Activated CD8-positive, alpha-beta memory T cell treated with anti-CD3 and anti-CD28 coated beads, Interleukin-2, amount 50 U/mL, for 24 hours (primary cell): ENCODE results near the gene SPATA13.

Source experiments
- DNase-seq: peaks from one replicate; pipeline ENCODE4 v3.0.0-alpha.2; 2020; ENCODE audit errors: extremely low read depth

The SPATA13 gene

DNA sequence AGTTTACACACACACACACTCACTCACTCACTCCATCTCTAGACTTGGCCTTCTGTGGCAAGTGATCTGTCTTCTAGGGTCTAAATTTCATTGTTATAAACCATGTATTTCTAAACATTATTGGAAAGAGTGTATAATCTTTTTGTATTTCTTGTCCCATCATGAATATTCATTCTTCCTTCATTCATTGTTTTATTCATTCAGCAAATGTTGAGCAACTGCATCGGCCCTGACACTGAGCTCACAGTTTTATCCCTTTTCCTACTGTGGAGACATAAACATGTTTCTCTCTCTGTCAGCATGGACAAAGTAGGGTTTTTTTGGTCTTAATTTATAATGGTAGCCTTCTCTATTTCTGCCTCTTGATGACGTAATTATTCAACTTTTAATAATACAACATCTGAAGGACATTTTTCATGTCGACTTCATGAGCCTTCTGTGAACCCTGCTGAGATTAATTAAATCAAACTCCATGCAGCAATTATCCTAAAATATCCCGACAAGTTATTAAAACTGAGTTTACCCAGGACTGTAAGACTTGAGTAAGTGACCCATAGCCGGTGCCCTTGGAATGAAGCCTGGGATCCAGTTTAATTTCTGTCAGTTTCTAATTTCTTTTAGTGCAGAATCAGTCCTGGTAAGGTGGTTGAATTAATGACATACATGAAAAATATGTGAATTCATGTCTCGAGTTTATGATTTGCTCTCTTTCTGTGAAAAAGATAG is 7.3 kb downstream of the SPATA13 start:
- no peak for DNase-seq

DNA sequence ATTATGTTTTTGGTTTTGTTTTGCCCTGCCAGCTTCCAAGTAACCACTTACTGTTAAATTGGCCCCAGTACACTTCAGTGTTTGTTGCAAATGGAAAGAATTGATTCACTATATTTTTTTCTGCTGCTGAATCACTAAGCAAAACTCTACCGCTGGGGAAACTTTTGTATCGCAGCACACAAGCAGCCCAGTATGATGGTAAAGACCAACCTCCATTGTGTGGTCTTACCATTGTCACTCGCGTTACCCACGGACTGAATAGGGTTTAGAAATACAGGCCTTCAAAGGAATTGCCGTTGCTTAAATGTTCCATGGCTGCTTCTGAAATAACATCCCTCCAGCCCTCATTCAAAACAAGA is 7.9 kb downstream of the SPATA13 start:
- no peak for DNase-seq

DNA sequence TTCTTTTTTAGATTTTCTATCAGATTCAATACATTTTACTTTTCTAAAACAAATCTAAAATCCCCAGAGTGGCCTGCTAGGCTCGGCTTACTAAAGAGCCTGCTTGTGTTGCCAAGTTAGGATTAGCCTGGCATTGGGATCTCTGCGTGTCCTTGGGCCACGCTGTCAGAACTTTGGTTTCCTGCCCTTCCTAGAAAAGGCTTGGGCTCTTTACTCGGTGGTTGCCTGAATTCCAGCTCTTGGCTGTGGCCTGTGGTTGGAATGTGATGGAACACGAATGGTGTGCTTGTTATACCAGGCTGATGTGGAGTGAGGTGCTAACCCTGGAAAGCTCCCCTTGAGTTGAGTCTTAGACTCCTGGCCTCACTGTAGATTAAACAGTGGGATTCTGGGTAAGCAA is 8.5 kb downstream of the SPATA13 start:
- no peak for DNase-seq

DNA sequence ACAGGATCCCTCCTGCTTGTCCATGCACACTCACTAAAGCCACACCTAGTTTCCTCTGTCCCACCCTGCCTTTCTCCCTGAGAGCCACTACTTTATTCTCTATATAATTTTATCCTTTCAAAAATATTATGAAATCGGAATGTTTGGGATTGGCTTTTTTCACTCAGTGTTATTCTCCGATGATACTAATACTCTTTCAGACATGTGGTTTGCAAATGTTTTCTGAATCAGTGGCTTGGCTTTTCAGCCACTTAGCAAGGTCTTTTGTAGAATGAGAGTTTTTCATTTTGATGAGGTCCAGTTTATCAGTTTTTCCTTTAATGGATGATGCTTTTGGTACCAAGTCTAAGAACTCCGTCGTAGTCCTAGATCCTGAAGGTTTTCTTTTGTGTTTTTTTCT is 11.6 kb downstream of the SPATA13 start:
- DNase-seq = no peak

DNA sequence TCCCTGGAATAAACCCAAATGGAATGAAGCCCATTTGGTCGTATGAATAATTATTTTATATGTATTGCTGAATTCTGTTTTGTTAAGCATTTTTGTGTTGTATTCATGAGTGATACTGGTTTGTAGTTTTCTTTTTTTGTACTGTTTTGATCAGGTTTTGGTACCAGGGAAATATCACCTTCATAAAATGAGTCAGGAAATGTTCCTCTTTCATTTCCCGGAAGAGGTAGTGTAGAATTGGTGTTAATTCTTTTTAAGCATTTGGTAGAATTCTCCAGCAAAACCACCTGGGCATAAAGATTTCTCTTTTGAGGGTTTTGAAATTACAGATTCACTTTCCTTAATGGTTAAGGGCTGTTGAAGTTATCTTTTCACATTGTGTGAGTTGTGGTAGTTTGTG is 13.3 kb downstream of the SPATA13 start:
- no peak for DNase-seq

DNA sequence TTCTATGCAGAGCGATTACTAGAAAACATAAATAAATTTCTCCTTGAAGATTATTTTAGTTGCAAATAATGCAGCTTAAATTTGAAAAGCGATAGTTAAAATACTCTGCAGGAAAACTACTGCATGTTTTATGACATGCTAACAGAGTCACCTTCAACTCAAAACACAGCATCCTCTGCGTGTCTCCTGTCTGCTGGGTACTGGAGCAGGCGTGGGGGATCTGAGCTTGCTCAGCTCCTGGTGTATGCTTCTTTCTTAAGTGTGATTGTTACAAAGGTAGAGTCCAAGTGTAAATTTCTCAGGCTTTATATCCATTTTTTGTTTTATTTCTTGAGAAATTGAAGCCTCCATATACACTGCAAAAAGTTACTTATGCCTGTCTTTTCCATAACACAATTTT is 15.3 kb downstream of the SPATA13 start:
- DNase-seq = no peak

DNA sequence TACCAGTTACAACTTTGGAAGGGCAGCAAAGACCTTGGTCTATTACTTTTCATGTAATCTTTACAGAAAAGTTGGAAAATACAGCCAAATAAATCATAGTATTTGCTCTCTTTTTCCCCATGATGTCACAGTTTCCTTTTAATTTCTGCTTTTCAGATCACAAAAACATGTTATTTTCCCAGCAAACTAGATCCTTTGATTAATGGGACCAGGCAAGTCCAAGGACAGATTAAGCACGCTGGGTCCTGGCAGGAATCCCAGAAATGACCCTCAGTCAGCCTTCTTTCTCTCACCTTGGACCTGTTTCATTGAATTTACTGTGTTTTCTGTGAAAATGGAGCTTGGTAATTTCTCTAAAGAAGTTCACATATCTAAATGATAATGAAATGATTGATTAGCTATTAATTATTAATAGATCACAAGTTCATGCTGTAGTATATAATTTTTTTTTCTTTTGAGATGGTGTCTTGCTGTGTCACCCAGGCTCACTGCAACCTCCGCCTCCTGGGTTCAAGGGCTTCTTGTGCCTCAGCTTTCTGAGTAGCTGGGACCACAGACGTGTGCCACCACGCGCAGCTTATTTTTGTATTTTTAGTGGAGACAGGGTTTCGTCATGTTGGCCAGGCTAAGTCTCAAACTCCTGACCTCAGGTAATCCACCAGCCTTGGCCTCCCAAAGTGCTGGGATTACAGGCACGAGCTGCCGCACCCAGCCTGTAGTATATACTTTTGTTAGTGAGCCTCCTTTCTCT is 16.0 kb downstream of the SPATA13 start:
- DNase-seq = no peak

DNA sequence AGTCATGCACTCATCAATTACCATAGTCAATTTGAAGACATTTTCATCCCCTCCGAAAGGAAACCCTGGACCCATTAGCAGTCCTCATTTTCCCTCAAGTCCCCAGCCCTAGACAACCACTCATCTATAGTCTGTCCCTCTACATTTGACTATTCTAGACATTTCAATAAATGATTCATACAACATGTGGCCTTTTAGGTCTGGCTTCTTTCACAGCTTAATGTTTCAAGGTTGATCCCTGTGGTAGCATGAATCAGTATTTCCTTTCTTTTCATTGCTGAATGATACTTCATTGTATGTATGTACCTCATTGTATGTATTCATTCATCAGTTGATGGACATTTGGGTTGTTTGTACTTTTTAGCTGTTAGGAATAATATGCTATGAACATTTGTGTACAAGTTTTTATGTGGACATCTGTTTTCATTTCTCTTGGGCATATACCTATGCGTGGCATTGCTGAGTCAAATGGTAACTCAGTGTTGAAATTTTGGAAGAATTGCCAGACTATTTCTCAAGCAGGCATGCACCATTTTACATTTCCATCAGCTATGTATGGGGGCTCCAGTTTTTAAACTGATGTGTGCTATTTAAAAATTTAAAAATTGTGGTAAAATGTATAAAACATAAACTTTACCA is 18.4 kb downstream of the SPATA13 start:
- no peak for DNase-seq

DNA sequence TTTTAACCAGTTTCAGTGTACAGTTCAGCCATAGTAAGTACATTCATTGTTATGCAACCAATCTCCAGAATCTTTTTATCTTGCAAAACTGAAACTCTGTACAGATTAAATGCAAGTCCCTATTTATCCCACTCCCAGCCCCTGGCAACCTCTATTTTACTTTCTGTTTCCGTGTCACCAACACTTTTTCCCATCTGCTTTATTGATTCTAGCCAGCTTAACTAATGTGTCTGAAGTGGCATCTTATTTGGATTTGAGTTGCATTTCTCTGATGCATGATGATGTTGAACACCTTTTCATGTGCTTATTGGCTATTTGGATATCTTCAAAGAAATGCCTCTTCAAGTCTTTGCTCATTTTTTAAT is 18.9 kb downstream of the SPATA13 start:
- DNase-seq = no peak

DNA sequence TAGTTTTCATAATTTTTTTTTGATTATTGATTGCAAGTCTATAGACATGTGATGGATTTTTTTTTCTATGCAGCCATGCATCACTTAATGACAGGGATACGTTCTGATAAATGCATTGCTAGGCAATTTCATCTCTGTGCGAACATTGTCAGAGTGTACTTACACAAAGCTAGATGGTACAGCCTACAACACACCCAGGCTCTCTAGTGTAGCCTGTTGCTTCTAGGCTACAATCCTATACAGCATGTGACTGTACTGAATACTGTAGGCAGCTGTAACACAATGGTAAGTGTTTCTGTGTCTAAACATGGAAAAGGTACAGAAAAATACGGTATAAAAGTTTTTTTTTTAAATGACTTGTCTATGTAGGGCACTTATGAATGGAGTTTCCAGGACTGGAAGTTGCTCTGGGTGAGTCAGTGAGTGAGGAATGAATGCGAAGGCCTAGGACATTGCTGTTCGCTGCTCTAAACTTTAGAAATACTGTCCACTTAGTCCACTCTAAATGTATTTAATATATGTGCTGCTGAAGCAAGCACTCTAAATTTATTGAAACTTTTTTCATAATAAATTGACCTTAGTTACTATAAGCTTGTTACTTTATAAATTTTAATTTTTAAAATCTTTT is 20.3 kb downstream of the SPATA13 start:
- no peak for DNase-seq

DNA sequence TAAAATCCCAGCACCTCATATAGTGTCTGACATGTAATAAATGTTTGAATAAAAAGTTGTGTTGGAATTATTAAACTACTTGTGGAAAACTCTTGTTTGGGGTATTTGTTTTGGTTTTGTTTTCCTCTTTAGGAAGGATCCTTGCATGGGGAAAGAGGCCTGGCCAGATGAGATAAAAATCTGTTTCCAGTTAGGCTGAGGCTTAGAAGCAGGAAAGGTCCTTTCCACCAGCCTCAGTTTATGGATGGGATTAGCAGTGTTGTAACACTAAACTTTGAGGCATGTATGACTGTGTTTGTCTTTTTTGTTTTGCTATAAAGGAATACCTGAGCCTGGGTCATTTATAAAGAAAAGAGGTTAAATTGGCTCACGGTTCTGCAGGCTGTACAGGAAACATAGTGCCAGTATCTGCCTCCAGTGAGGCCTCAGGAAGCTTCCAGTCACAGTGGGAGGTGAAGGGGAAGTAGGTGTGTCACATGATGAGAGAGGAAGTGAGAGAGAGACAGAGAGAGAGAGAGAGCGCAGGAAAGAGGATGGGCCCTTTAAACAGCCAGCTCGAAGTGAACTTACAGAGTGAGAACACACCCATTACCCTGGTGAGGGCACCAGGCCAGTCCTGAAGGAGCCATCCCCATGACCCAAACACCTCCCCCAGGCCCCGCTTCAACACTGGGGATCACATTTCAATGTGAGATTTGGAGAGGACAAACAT is 21.6 kb downstream of the SPATA13 start:
- no peak for DNase-seq

DNA sequence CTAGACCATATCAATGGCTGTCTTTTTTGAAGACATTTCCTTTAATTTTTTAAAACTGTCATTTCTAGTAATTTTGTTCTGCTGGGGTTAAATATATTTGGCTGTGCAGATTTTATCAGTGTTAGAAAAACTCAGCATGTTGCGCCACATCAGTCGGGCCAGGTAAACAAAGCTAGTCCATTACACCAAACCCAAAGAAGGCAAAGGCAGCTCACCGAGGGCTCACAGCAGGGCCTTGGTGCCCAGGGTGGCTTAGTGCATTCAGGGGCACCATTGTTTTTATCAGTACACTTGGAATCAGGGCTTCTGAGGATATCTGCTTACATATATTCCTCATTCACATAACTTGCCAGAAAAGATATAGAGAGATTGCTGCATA is 22.2 kb downstream of the SPATA13 start:
- no peak for DNase-seq

DNA sequence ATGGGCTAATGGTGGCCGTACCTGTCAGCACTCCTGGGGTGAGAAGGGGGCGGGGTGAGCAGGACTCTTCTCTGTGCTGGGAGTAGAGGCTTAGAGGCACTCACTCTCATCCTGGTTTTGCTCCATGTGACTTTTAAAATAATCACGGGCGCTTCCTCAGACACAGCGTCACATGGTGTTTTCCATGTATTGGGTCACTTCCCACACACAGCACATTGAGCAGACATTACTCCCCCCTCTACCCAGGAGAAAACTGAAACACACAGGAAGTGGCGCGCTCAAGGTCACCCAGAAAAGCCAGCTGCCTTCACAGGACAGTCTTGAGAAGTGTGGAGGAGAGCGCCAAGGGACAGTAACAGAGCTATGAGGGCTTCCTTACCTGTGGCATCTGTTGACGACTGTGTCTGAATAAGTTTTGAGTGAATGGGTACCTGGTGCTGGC is 23.2 kb downstream of the SPATA13 start:
- no peak for DNase-seq

DNA sequence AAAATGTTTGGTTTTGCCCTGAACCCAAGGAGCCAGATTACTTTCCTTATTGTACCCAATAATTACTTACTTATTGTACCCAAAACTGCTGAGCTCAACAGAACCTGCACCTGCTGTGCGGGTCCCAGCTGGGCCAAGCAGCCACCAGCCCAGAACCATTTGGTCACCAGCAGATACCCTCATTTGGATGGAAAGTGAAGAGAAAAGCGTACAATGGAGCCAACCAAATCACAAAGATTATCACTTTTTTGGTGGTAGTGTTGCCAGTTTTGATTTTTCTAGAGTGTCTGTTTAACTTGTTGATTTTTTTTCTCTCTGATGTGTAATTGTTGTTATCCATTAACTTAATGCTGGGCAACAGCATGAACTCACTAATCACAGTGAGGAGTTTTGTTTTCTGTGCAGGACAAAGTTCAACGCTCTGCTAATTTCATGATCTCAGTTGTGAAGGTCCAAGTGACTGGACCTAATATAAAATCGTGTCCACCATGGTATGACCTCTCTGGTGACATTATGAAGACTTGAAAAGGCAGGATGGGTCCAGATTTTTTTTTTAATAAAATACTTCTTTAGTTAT is 23.8 kb downstream of the SPATA13 start:
- no peak for DNase-seq

DNA sequence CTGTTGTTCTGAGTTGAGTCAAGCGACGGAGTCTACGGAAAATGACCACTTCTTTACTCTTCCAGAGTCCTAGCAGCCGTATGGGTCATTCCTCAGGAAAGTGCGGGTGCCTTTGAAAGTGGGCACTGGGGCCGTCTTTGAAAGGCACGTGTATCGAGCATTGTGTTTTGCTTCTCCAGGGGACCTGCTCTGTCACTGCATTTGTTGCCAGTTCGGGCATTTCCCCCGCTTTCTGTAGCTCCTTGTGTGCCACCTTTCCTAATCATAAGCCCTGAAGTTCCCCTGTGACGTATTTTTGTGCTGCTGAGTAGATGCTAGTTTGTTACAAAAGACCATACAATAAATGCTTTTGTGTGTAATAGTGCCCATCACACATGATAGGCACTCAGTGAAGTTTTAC is 24.4 kb downstream of the SPATA13 start:
- DNase-seq = no peak

DNA sequence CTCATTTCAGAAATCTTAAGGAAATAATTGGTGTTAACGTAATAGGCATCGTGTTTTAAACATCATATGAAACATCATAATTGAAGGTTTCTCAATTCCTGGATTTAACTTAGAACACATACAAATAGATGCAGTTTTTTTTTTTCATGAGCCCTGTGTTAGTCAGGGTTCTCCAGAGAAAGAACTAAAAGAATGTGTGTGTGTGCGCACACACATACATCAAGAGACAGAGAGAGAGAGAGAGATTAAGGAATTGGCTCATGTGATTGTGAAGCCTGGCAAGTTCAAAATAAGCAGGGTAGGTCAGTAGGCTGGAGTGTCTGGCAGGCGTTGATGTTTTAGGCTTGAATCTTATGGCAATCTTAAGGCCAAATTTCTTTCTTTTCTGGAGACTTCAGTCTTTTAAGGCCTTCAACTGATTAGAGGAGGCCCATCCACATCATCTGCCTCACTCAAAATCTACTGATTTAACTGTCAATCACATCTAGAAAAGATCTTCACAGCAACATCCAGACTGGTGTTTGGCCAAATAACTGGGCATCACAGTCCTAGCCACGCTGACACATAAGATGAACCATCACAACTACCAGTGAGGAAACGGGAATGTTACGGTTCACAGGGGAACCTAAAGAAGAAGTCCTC is 25.2 kb downstream of the SPATA13 start:
- DNase-seq = no peak

DNA sequence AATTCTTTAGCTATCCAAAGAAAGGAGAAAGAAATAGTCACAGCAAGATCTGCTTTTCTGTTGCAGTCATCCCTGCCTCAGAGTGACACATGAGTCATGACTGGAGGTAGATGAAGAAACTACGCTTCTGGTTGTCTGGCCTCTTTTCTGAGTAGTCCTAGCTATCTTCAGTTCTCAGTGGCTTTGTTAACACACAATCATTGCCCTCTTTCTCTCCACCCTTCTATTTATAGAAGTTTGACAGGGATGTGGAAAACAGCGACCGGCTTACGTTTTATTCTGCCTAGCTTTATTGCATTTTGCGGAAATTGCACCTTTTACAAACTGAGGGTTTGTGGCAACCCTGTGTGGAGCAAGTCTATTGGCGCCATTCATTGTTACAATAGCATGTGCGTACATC is 26.7 kb downstream of the SPATA13 start:
- no peak for DNase-seq

DNA sequence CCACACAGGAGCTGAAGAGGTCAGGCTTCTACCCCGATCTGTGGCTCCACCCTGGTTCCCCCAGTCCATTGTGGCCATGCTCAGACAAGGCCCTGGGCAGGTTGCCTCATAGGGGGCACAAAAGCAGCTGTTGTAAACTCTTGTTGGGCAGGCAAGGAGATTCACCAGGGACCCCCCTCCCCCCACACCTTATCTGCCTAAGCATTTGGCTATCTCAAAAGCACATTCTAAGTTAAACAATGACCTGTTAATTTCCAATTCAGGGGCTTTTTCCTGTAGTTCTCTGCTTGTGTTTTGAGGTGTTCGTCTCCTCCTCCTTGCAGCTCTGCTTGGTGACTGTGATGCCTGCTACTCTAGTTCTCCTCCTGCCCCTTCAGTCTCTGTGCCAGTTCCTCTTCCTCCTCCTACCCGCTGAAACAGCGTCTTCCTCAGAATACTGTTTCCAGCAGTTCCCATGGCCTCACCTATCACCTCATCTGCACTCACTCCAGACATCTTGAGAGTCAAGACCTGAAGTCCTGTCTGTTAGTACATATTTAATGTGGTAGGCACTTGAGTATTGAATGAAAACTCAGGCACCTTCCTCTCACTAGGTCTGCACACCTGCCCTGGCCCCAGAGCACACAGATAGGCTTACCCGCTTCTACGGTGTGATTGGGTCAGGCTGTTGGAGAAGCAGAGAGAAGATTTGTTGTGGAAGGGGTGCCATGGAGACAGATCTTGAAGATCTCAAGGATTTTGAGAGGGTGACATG is 31.7 kb downstream of the SPATA13 start:
- DNase-seq = no peak

DNA sequence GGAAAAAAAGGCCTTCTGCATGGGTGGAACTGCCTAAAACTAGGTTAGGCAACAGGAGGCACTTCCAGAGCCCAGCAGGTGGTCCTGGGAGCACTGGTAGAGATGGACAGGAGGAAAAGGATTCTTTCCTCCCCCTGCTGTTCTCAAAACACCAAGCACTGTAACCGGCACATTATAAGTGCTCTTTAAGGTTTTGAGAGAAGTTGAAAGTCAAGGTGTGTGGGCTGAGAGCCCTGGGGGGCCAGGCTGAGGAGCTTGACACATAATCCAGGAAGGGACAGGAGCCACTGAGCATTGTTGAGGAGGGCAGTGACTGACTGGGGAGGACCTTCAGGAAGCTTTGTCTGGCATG is 32.3 kb downstream of the SPATA13 start:
- no peak for DNase-seq

DNA sequence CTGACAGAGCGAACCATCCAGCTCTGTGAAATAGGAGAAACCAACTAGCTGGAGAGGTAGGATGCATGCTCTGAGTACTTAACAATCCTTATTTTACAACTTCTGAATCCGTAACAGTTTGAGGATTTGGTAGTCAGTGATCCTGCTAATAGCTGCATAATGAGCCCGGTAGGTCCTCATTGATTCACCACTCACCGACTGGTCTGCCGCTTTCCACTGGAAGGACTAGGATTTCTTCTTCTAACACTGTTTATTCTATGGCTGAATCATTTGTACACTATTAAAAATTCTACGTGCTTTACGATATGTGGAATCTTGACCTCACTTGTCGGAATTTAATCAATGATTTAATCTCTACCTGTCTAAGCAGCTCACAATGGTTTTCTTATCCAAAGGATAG is 33.9 kb downstream of the SPATA13 start:
- DNase-seq = no peak

DNA sequence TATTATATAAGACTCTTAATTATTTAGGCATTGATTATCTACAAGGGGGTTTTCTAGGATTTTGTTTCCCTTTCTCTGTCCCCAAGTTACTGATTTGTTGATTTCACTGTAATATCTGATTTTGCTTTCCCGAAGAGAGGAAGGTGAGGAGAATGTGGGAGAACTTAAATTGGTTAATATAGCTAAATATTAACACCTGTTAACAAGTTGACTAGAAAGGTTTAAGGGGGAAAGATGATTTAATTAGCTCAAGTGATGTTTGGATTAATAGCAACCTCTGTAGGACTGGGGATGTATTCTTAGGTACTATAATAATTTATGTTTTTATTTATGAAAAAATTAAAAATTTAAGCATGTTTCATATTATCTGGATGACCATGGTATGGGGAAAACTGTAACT is 35.1 kb downstream of the SPATA13 start:
- no peak for DNase-seq
